GM23338 (cell line): ENCODE results near the gene VAMP2. TPM values are rescaled to one million over a fixed set of nuclear protein-coding genes. Genes with fewer than 3 reads are reported as not detected.
"Not testable (repeated sequence)": the region's sequence is repeated elsewhere in the genome, so short reads cannot be mapped to it uniquely, and the experiment has no call there.

ENCODE experiments used
- ATAC-seq: fragments of 200-7000 bp; cut with Tn5 transposase; 3 replicates; pipeline ENCODE4 v1.9.1; 2020
- DNase-seq: peaks from one replicate; pipeline ENCODE4 v3.0.0-alpha.2; 2015; ENCODE audit warnings: low spot score
- H2AFZ ChIP-seq: fragments of 200-600 bp; sonication (generic); 2 replicates; pipeline ENCODE4 v1.8.0; 2016; ENCODE audit warnings: antibody characterized with exemption, mild to moderate bottlenecking, moderate library complexity
- H3F3A ChIP-seq: fragments of 200-600 bp; sonication (generic); replicated peaks from 2 replicates; pipeline ENCODE4 v1.8.0; 2017; ENCODE audit warnings: antibody characterized with exemption, mixed run types, low read depth
- H3K27ac ChIP-seq: fragments of 200-600 bp; sonication (generic); 2 replicates; pipeline ENCODE4 v1.6.1; 2016; ENCODE audit warnings: low read depth
- H3K27me3 ChIP-seq: fragments of 200-600 bp; sonication (generic); 2 replicates; pipeline ENCODE4 v1.8.0; 2016; ENCODE audit warnings: mild to moderate bottlenecking, mixed run types, moderate library complexity; ENCODE audit not compliant: insufficient read depth
- H3K36me3 ChIP-seq: fragments of 200-600 bp; sonication (generic); 2 replicates; pipeline ENCODE4 v1.8.0; 2016; ENCODE audit warnings: mild to moderate bottlenecking; ENCODE audit not compliant: insufficient read depth
- H3K4me1 ChIP-seq: fragments of 200-600 bp; sonication (generic); 2 replicates; pipeline ENCODE4 v1.8.0; 2016; ENCODE audit warnings: mild to moderate bottlenecking, moderate library complexity; ENCODE audit not compliant: insufficient read depth
- H3K4me2 ChIP-seq: fragments of 200-600 bp; sonication (generic); 2 replicates; pipeline ENCODE4 v1.7.1; 2017; ENCODE audit warnings: mixed run types
- H3K4me3 ChIP-seq: fragments of 200-600 bp; sonication (generic); 2 replicates; pipeline ENCODE4 v1.6.1; 2016; ENCODE audit warnings: mixed run types
- H3K79me2 ChIP-seq: fragments of 200-600 bp; sonication (generic); replicated peaks from 2 replicates; pipeline ENCODE4 v1.8.0; 2017; ENCODE audit warnings: mild to moderate bottlenecking; ENCODE audit not compliant: insufficient read depth
- H3K9me2 ChIP-seq: fragments of 200-600 bp; sonication (generic); 2 replicates; pipeline ENCODE4 v1.8.0; 2017; ENCODE audit not compliant: insufficient read depth
- H4K20me1 ChIP-seq: fragments of 200-600 bp; sonication (generic); replicated peaks from 2 replicates; pipeline ENCODE4 v1.8.0; 2017; ENCODE audit warnings: mild to moderate bottlenecking; ENCODE audit not compliant: insufficient read depth
- H3K27ac Mint-ChIP-seq: 2 replicates; pipeline ENCODE4 v1.8.0; 2020; ENCODE audit warnings: inconsistent platforms, mild to moderate bottlenecking, moderate library complexity, mixed read lengths
- H3K27me3 Mint-ChIP-seq: 3 replicates; pipeline ENCODE4 v1.8.0; 2022; ENCODE audit warnings: low read depth, mild to moderate bottlenecking, moderate library complexity, mixed read lengths, inconsistent platforms; ENCODE audit not compliant: insufficient read depth, poor library complexity
- H3K36me3 Mint-ChIP-seq: 3 replicates; pipeline ENCODE4 v1.8.0; 2021; ENCODE audit warnings: low read depth, mild to moderate bottlenecking, inconsistent platforms, moderate library complexity, mixed read lengths
- H3K4me1 Mint-ChIP-seq: 3 replicates; pipeline ENCODE4 v1.8.0; 2020; ENCODE audit warnings: mild to moderate bottlenecking, inconsistent platforms, mixed read lengths
- H3K4me3 Mint-ChIP-seq: 3 replicates; pipeline ENCODE4 v1.8.0; 2021; ENCODE audit warnings: moderate library complexity, mild to moderate bottlenecking, inconsistent platforms, mixed read lengths
- H3K9me3 Mint-ChIP-seq: 3 replicates; pipeline ENCODE4 v1.8.0; 2020; ENCODE audit warnings: moderate library complexity, mild to moderate bottlenecking, inconsistent platforms, mixed read lengths
- CREB1 ChIP-seq: fragments of 250-450 bp; sonication (Bioruptor Pico); IDR thresholded peaks from 2 replicates; pipeline ENCODE4 v1.5.0; 2020; ENCODE audit warnings: low read depth, mild to moderate bottlenecking, moderate library complexity
- EZH2phosphoT487 ChIP-seq: fragments of 200-600 bp; sonication (generic); IDR thresholded peaks from one replicate; pipeline ENCODE4 v1.8.1; 2018; ENCODE audit warnings: antibody characterized with exemption; ENCODE audit not compliant: unreplicated experiment
- JUNB ChIP-seq: IDR thresholded peaks from one replicate; pipeline ENCODE4 v1.6.1; 2016; ENCODE audit warnings: antibody characterized with exemption; ENCODE audit not compliant: unreplicated experiment
- NANOG ChIP-seq: IDR thresholded peaks from 2 replicates; pipeline ENCODE4 v1.6.1; 2016; ENCODE audit warnings: antibody characterized with exemption, borderline replicate concordance
- POLR2AphosphoS5 ChIP-seq: IDR thresholded peaks from 2 replicates; pipeline ENCODE4 v1.6.1; 2016; ENCODE audit warnings: antibody characterized with exemption, low read depth
- STAT1 ChIP-seq: IDR thresholded peaks from one replicate; pipeline ENCODE4 v1.6.1; 2016; ENCODE audit warnings: antibody characterized with exemption; ENCODE audit not compliant: unreplicated experiment
- ZNF114 ChIP-seq: fragments of 250-450 bp; sonication (Bioruptor Pico); IDR thresholded peaks from 2 replicates; pipeline ENCODE4 v1.5.0; 2020; ENCODE audit warnings: mild to moderate bottlenecking, moderate library complexity
- ZNF331 ChIP-seq: fragments of 250-450 bp; sonication (Bioruptor Pico); IDR thresholded peaks from 2 replicates; pipeline ENCODE4 v1.5.0; 2020; ENCODE audit warnings: low read depth, mild to moderate bottlenecking, moderate library complexity
- polyA plus RNA-seq: library from polyadenylated mRNA; unstranded; fragments of >200 nt; fragmentation: Nextera tagmentation; extraction: Ambion mirVana; gene quantifications from 2 replicates; pipeline ENCODE4 v1.2.1, GENCODE V29; 2016
- total RNA-seq: library from RNA; depleted of rRNA; stranded (reverse); fragments of >200 nt; shearing (Covaris generic); gene quantifications from 2 replicates; pipeline ENCODE4 v1.2.3, GENCODE V29; 2014
- TF ChIP-seq, protein P1 (sequence below): IDR thresholded peaks from 2 replicates; pipeline ENCODE4 v1.6.1; 2016; ENCODE audit warnings: antibody characterized with exemption
- TF ChIP-seq, protein P2 (sequence below): fragments of 250-450 bp; sonication (Bioruptor Pico); IDR thresholded peaks from 2 replicates; pipeline ENCODE4 v1.5.0; 2020; ENCODE audit warnings: mild to moderate bottlenecking, moderate library complexity
- TF ChIP-seq, protein P3 (sequence below): IDR thresholded peaks from one replicate; pipeline ENCODE4 v1.6.1; 2018; ENCODE audit warnings: antibody characterized with exemption; ENCODE audit not compliant: unreplicated experiment

VAMP2 gene
- total and polyA plus RNA-seq, 2 experiments from 2014 or later, result 6.9 to 32.3 TPM

DNA sequence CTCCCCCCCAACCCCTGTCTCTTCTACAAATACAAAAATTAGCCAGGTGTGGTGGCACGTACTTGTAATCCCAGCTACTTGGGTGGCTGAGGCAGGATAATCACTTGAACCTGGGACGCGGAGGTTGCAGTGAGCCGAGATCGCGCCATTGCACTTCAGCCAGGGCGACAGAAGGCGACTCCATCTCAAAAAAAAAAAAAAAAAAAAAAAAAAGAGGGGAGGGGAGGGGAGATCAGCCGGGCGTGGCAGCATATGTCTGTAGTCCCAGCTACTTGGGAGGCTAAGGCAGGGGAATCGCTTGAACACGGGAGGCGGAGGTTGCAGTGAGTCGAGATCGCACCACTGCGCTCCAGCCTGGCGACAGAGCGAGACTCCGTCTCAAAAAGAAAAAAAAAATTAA, 7.4 kb upstream of the VAMP2 start:
- not testable (repeated sequence) for H2AFZ ChIP-seq, H4K20me1 ChIP-seq, H3K27me3 ChIP-seq, DNase-seq, H3K4me2 ChIP-seq, H3K4me3 Mint-ChIP-seq, H3K4me1 ChIP-seq, H3K79me2 ChIP-seq, H3K9me3 Mint-ChIP-seq, H3K36me3 ChIP-seq, H3K36me3 Mint-ChIP-seq, H3K27ac Mint-ChIP-seq, H3K4me3 ChIP-seq, H3K9me2 ChIP-seq, ATAC-seq, H3K27ac ChIP-seq
- Mint-ChIP-seq H3K27me3 (peaks cover 15% of the 10 kb centered on the region), H3K4me1 (peaks cover 10% of the 10 kb centered on the region)
- H3F3A ChIP-seq, result peaks cover 11% of the 10 kb centered on the region

DNA sequence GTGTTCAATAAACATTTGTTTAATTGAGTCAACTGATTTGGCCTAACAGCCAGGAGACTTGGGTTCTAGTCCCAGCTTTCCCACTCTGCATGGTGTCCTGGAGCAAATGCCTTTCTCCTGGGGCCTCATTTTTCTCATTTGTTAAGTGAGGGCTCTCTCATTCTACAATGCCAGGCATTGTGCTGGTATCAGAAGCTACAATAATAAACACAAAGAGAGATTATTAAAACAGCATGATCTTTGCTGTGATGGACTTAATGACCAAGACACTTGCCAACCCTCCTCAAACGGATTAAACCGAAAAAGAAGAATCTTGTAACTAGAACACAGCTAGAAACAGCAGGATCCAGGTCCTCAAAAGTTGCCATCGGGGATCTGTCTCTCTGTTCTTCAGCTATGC, 4.8 kb upstream of the VAMP2 start:
- H3K27me3 ChIP-seq, result no peaks in the 10 kb centered on the region
- no peak overlapping the region for H2AFZ ChIP-seq
- Mint-ChIP-seq H3K4me3 (no peak overlapping the region), H3K36me3 (no peaks in the 10 kb centered on the region; the same call in 2 of the 3 replicates), H3K27ac (no peak overlapping the region), H3K4me1 (peaks cover 19% of the 10 kb centered on the region), H3K9me3 (no peaks in the 10 kb centered on the region), H3K27me3 (peaks cover 12% of the 10 kb centered on the region)
- no peak overlapping the region for H3K4me3 ChIP-seq
- no peaks in the 10 kb centered on the region for H3K9me2 ChIP-seq
- ATAC-seq (no peak), DNase-seq (no peak)
- H3F3A ChIP-seq, result peaks cover 9% of the 10 kb centered on the region; the same call in 1 of the 2 replicates
- no peaks in the 10 kb centered on the region for H4K20me1 ChIP-seq
- peaks cover 16% of the 10 kb centered on the region for H3K4me1 ChIP-seq
- H3K36me3 ChIP-seq, result no peaks in the 10 kb centered on the region
- no peak overlapping the region for H3K27ac ChIP-seq
- H3K4me2 ChIP-seq, result no peak overlapping the region
- peaks cover under 1% of the 10 kb centered on the region; the same call in 1 of the 2 replicates for H3K79me2 ChIP-seq
- TF ChIP-seq POLR2AphosphoS5, result no peak
- no peak for TF ChIP-seq ZNF331 (CRISPR knock-in tag)
- TF ChIP-seq NANOG, result no peak
- TF ChIP-seq, protein P1, sequence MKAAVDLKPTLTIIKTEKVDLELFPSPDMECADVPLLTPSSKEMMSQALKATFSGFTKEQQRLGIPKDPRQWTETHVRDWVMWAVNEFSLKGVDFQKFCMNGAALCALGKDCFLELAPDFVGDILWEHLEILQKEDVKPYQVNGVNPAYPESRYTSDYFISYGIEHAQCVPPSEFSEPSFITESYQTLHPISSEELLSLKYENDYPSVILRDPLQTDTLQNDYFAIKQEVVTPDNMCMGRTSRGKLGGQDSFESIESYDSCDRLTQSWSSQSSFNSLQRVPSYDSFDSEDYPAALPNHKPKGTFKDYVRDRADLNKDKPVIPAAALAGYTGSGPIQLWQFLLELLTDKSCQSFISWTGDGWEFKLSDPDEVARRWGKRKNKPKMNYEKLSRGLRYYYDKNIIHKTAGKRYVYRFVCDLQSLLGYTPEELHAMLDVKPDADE, result no peak
- TF ChIP-seq ZNF114 (CRISPR knock-in tag), result no peak
- TF ChIP-seq STAT1, result no peak
- no peak for TF ChIP-seq EZH2phosphoT487
- TF ChIP-seq CREB1, result no peak
- TF ChIP-seq, protein P2, sequence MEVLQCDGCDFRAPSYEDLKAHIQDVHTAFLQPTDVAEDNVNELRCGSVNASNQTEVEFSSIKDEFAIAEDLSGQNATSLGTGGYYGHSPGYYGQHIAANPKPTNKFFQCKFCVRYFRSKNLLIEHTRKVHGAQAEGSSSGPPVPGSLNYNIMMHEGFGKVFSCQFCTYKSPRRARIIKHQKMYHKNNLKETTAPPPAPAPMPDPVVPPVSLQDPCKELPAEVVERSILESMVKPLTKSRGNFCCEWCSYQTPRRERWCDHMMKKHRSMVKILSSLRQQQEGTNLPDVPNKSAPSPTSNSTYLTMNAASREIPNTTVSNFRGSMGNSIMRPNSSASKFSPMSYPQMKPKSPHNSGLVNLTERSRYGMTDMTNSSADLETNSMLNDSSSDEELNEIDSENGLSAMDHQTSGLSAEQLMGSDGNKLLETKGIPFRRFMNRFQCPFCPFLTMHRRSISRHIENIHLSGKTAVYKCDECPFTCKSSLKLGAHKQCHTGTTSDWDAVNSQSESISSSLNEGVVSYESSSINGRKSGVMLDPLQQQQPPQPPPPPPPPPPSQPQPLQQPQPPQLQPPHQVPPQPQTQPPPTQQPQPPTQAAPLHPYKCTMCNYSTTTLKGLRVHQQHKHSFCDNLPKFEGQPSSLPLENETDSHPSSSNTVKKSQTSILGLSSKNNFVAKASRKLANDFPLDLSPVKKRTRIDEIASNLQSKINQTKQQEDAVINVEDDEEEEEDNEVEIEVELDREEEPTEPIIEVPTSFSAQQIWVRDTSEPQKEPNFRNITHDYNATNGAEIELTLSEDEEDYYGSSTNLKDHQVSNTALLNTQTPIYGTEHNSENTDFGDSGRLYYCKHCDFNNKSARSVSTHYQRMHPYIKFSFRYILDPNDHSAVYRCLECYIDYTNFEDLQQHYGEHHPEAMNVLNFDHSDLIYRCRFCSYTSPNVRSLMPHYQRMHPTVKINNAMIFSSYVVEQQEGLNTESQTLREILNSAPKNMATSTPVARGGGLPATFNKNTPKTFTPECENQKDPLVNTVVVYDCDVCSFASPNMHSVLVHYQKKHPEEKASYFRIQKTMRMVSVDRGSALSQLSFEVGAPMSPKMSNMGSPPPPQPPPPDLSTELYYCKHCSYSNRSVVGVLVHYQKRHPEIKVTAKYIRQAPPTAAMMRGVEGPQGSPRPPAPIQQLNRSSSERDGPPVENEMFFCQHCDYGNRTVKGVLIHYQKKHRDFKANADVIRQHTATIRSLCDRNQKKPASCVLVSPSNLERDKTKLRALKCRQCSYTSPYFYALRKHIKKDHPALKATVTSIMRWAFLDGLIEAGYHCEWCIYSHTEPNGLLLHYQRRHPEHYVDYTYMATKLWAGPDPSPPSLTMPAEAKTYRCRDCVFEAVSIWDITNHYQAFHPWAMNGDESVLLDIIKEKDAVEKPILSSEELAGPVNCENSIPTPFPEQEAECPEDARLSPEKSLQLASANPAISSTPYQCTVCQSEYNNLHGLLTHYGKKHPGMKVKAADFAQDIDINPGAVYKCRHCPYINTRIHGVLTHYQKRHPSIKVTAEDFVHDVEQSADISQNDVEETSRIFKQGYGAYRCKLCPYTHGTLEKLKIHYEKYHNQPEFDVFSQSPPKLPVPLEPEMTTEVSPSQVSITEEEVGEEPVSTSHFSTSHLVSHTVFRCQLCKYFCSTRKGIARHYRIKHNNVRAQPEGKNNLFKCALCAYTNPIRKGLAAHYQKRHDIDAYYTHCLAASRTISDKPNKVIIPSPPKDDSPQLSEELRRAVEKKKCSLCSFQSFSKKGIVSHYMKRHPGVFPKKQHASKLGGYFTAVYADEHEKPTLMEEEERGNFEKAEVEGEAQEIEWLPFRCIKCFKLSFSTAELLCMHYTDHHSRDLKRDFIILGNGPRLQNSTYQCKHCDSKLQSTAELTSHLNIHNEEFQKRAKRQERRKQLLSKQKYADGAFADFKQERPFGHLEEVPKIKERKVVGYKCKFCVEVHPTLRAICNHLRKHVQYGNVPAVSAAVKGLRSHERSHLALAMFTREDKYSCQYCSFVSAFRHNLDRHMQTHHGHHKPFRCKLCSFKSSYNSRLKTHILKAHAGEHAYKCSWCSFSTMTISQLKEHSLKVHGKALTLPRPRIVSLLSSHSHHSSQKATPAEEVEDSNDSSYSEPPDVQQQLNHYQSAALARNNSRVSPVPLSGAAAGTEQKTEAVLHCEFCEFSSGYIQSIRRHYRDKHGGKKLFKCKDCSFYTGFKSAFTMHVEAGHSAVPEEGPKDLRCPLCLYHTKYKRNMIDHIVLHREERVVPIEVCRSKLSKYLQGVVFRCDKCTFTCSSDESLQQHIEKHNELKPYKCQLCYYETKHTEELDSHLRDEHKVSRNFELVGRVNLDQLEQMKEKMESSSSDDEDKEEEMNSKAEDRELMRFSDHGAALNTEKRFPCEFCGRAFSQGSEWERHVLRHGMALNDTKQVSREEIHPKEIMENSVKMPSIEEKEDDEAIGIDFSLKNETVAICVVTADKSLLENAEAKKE (CRISPR knock-in tag), result no peak
- TF ChIP-seq, protein P3, sequence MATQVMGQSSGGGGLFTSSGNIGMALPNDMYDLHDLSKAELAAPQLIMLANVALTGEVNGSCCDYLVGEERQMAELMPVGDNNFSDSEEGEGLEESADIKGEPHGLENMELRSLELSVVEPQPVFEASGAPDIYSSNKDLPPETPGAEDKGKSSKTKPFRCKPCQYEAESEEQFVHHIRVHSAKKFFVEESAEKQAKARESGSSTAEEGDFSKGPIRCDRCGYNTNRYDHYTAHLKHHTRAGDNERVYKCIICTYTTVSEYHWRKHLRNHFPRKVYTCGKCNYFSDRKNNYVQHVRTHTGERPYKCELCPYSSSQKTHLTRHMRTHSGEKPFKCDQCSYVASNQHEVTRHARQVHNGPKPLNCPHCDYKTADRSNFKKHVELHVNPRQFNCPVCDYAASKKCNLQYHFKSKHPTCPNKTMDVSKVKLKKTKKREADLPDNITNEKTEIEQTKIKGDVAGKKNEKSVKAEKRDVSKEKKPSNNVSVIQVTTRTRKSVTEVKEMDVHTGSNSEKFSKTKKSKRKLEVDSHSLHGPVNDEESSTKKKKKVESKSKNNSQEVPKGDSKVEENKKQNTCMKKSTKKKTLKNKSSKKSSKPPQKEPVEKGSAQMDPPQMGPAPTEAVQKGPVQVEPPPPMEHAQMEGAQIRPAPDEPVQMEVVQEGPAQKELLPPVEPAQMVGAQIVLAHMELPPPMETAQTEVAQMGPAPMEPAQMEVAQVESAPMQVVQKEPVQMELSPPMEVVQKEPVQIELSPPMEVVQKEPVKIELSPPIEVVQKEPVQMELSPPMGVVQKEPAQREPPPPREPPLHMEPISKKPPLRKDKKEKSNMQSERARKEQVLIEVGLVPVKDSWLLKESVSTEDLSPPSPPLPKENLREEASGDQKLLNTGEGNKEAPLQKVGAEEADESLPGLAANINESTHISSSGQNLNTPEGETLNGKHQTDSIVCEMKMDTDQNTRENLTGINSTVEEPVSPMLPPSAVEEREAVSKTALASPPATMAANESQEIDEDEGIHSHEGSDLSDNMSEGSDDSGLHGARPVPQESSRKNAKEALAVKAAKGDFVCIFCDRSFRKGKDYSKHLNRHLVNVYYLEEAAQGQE, result no peak
- TF ChIP-seq JUNB, result no peak
